Bronchial epithelial cell (primary cell): Measurements from ENCODE around the gene RELA. TPM values are rescaled to one million over a fixed set of nuclear protein-coding genes. Genes with fewer than 3 reads are reported as not detected.

Experiments used
- DNase-seq: peaks from one replicate; pipeline ENCODE4 v3.0.0-alpha.2; 2010; ENCODE audit warnings: low read depth
- FAIRE-seq: peaks from 2 replicates; lab custom pipeline; 2011; peaks lifted over from hg19 to GRCh38; lab: Jason Lieb, UNC
- H3K27me3 ChIP-seq: 2 replicates; pipeline ENCODE4 v1.5.1; 2011; ENCODE audit warnings: low read length; ENCODE audit not compliant: control insufficient read depth, insufficient read depth
- H3K36me3 ChIP-seq: 2 replicates; pipeline ENCODE4 v1.5.1; 2011; ENCODE audit warnings: low read length; ENCODE audit not compliant: control insufficient read depth, insufficient read depth
- H3K4me3 ChIP-seq: 2 replicates; pipeline ENCODE4 v1.5.1; 2011; ENCODE audit warnings: mild to moderate bottlenecking, low read depth, low read length, control low read depth
- CTCF ChIP-seq: IDR thresholded peaks from 2 replicates; pipeline ENCODE4 v1.5.1; 2011; ENCODE audit warnings: mild to moderate bottlenecking, moderate library complexity, low read length, control low read depth, inconsistent platforms; ENCODE audit not compliant: insufficient read depth, severe bottlenecking
- total RNA-seq: library from RNA; depleted of rRNA; stranded (reverse); fragments of >200 nt; gene quantifications from 2 replicates; pipeline ENCODE4 v1.2.1, GENCODE V29; 2014

Gene RELA
- total RNA-seq, 1 donor from 2014 or later: 9.5 TPM

GRCh38 chr11:65646958-65647701, 15.6 kb downstream of the RELA start:
- no peaks in the 10 kb centered on the region for H3K27me3 ChIP-seq
- no peak for DNase-seq
- FAIRE-seq: no peak
- peak overlapping the region; percentile 54 for H3K4me3 ChIP-seq
- H3K36me3 ChIP-seq: no peaks in the 10 kb centered on the region
- TF ChIP-seq CTCF: peak; percentile 17

- TF ChIP-seq CTCF: no peak
- Histone ChIP-seq H3K4me3 (peak overlapping the region; percentile 54), H3K36me3 (no peaks in the 10 kb centered on the region), H3K27me3 (no peaks in the 10 kb centered on the region)
- DNase-seq (no peak), FAIRE-seq (no peak)
Measured at GRCh38 chr11:65646288-65646957, 16.3 kb downstream of the RELA start.

DNA sequence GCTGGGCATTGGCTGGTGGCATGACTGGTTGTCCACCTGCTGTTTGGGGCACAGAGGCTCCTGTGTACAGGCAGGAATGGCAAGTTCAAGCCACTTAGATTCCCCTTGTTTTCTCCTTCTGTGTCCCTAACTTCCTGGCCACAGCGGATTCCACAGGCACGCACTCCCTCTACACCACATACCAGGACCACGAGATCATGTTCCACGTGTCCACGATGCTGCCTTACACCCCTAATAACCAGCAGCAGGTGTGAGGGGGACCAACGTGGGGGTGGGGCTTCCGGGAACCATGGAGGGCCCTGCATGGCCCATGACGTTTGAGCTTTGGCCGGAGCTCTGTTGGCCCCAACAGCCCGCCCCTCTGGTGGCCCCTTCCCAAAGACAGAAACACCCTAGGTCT, 17.0 kb downstream of the RELA start:
- TF ChIP-seq CTCF: no peak
- FAIRE-seq: peak; percentile 60
- DNase-seq: no peak
- no peaks in the 10 kb centered on the region for H3K27me3 ChIP-seq
- no peaks in the 10 kb centered on the region for H3K36me3 ChIP-seq
- H3K4me3 ChIP-seq: no peak overlapping the region

DNA sequence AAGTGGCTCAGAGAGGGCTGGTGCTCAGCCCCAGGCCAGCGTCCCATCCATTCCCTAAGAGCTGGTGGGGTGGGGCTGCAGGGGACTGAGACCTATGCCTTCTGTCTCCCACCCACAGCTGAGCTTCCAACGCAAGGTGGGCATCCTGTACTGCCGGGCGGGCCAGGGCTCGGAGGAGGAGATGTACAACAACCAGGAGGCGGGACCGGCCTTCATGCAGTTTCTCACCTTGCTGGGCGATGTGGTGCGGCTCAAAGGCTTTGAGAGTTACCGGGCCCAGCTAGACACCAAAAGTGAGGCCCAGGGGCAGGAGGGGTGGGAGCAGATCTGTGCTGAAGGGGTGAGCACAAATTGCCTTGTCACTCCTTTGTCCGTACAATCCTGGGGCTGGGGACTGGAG, 17.9 kb downstream of the RELA start:
- Histone ChIP-seq H3K27me3 (no peaks in the 10 kb centered on the region), H3K36me3 (no peaks in the 10 kb centered on the region), H3K4me3 (no peak overlapping the region)
- DNase-seq (no peak), FAIRE-seq (no peak)
- no peak for TF ChIP-seq CTCF

DNA sequence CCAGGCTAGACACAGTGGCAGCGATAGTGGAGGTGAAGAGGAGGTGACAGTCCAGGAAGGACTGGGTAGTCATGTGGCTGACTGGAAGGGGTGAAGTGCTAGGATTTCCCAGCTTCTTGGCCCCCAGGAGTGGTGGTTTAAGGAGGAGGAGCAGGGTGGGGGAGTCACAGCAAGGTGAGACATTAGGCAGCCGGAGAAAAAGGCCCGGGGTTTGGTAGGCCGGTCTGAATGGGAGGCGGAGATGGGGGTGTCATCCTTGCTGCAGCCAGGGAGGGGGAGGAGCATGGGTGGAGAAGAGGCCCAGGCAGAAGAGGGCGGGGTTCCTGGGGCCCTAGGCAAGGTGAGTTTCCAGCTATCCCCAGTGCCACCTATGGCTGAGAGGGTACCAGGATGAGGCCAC, 18.7 kb downstream of the RELA start:
- H3K36me3 ChIP-seq: no peaks in the 10 kb centered on the region
- no peak overlapping the region for H3K4me3 ChIP-seq
- no peak for TF ChIP-seq CTCF
- no peaks in the 10 kb centered on the region for H3K27me3 ChIP-seq
- no peak for FAIRE-seq
- DNase-seq: peak; percentile 58
